Measurements from ENCODE around the gene NLRP1.

NLRP1 gene

DNA sequence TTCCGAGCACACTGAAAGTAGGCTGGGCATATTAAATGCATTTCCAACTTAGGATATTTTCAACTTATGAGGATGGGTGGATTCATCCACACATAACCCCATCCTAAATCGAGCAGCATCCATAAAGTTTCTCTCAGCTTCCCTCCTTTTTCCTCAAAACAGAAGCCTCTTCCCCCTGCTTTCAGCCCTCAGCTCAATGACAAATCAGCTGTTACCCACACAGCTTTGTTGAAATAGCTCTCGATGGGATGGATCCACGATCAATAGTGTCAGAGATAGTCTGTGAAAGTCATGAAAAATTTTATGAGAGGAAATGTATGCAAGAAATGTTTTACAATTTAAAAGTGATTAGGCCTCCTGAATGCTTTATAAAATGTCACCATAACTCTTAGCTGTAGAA lies 118.0 kb downstream of the NLRP1 start:
- DNase-seq = no peak

GRCh38 chr17:5464717-5465507 lies 119.4 kb downstream of the NLRP1 start:
- no peak for DNase-seq

Data from activated effector memory CD4-positive, alpha-beta T cell treated with Interleukin-2 at 50 U/mL for 16 hours (primary cell).